Activated CD8-positive, alpha-beta T cell treated with anti-CD3 and anti-CD28 coated beads for 36 hours (primary cell): ENCODE data around the gene SAMD10. TPM values are rescaled to one million over a fixed set of nuclear protein-coding genes. Genes with fewer than 3 reads are reported as not detected.
"Not testable (repeated sequence)": the region's sequence is repeated elsewhere in the genome, so short reads cannot be mapped to it uniquely, and the experiment has no call there.

Experiments
- ATAC-seq: fragments of 200-7000 bp; cut with Tn5 transposase; one replicate; pipeline ENCODE4 v1.10.0; 2021; ENCODE audit warnings: mild to moderate bottlenecking, moderate library complexity
- CTCF ChIA-PET: fragments of 350-600 bp; sonication (Branson Sonifier 250); formaldehyde crosslinking; loops from one replicate; lab custom pipeline; 2021; ENCODE audit warnings: antibody characterized with exemption; lab: Charles Lee
- POLR2A ChIA-PET: fragments of 350-600 bp; sonication (Branson Sonifier 250); formaldehyde crosslinking; loops from one replicate; lab custom pipeline; 2021; ENCODE audit warnings: antibody characterized with exemption; lab: Charles Lee
- DNase-seq: peaks from one replicate; pipeline ENCODE4 v3.0.0-alpha.2; 2020
- H3K27ac Mint-ChIP-seq: one replicate; pipeline ENCODE4 v1.8.0; 2021; ENCODE audit warnings: mild to moderate bottlenecking, mixed read lengths
- H3K27me3 Mint-ChIP-seq: one replicate; pipeline ENCODE4 v1.8.0; 2021; ENCODE audit warnings: mixed read lengths
- H3K36me3 Mint-ChIP-seq: one replicate; pipeline ENCODE4 v1.8.0; 2021; ENCODE audit warnings: low read depth, mixed read lengths
- H3K4me1 Mint-ChIP-seq: one replicate; pipeline ENCODE4 v1.8.0; 2021; ENCODE audit warnings: low read depth, mixed read lengths
- H3K4me3 Mint-ChIP-seq: one replicate; pipeline ENCODE4 v1.8.0; 2021; ENCODE audit warnings: mild to moderate bottlenecking, moderate library complexity, mixed read lengths
- H3K9me3 Mint-ChIP-seq: one replicate; pipeline ENCODE4 v1.8.0; 2021; ENCODE audit warnings: mixed read lengths
- CTCF ChIP-seq: fragments of 200-600 bp; IDR thresholded peaks from one replicate; pipeline ENCODE4 v1.8.0; 2022; ENCODE audit warnings: antibody characterized with exemption, mild to moderate bottlenecking
- intact Hi-C: fragments of 100-400 bp; cut with micrococcal nuclease; formaldehyde crosslinking; loops from one replicate; pipeline ENCODE4 v1.10.0; 2022
- total RNA-seq, 2 experiments: library from RNA; stranded (reverse); gene quantifications; one replicate each; pipeline ENCODE4 v1.2.3, GENCODE V29; 2021

The SAMD10 gene
- total RNA-seq, 2 experiments from 2014 or later, result 17.4 to 17.5 TPM

- Mint-ChIP-seq H3K27me3 (no peaks in the 10 kb centered on the region), H3K27ac (no peak overlapping the region), H3K9me3 (no peaks in the 10 kb centered on the region), H3K36me3 (peaks cover 18% of the 10 kb centered on the region), H3K4me3 (no peak overlapping the region), H3K4me1 (peaks cover 36% of the 10 kb centered on the region)
- ATAC-seq (no peak), DNase-seq (no peak)
- CTCF ChIA-PET, result interaction anchor here (0.6 to 2.7 kb wide), 30 partner anchors 8 to 479 kb away, joined by 3 to 14 read pairs (median 4); partner anchors contain the start of genes PTK6 and TPD52L2
- intact Hi-C loops, result loop anchor here (5.0 to 10.0 kb wide), 2 partner anchors 90 to 187 kb away; partner anchors contain the start of gene TCEA2
- TF ChIP-seq CTCF, result no peak
- POLR2A ChIA-PET, result interaction anchor here (0.7 to 1.3 kb wide), 4 partner anchors 8 to 39 kb away, joined by 3 to 7 read pairs (median 4); partner anchors contain the start of gene UCKL1
These were observed 4.8 kb downstream of the SAMD10 start for GRCh38 chr20:63974402-63975200.

DNA sequence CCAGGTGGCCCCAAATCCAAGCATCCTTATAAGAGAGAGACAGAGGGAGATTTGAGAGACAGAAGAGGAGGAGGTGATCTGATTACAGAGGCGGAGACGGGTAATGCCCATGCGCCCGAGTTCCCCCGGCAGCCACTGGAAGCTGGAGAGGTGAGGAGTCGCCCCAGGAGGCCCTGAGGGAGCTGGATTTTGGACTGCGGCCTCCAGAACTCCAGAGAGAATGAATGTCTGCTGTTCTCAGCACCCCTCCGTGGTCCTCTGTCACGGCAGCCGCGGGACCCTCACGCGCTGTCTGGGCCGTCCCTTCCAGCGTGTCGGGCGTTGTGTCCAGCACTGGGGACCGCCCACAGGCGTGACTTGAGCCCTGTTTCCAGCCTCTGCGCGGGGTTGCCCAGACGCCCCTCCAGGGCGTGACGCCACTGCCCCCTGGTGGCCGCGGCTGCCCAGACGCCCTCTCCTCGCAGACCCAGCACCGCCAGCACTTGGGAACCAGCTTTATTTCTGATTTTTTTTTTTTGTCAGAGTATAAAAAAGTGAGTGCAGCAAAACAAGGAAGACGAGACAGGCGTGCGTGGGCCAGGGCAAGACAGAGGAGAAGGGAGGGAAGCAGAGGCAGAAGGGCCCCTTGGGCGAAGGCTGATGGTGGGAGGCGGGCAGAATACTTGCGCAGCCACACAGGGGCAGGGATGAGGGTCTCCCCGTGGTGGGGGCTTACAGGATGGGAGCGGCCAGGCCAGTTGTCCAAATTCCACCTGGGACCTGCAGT is 5.6 kb downstream of the SAMD10 start:
- Mint-ChIP-seq H3K4me1 (peaks cover 38% of the 10 kb centered on the region), H3K4me3 (no peak overlapping the region), H3K9me3 (no peaks in the 10 kb centered on the region), H3K27ac (no peak overlapping the region), H3K27me3 (no peaks in the 10 kb centered on the region), H3K36me3 (peaks cover 18% of the 10 kb centered on the region)
- intact Hi-C loops, result loop anchor here (5.0 to 10.0 kb wide), 2 partner anchors 91 to 187 kb away; partner anchors contain the start of gene TCEA2
- DNase-seq (peak; percentile 77), ATAC-seq (peak; percentile 31)
- TF ChIP-seq CTCF, result peak; percentile 99
- ChIA-PET POLR2A (interaction anchor here (0.7 to 1.3 kb wide), 4 partner anchors 8 to 40 kb away, joined by 3 to 7 read pairs (median 4); partner anchors contain the start of gene UCKL1), CTCF (interaction anchor here (0.6 to 2.7 kb wide), 32 partner anchors 8 to 478 kb away, joined by 3 to 14 read pairs (median 4); partner anchors contain the start of genes PTK6 and TPD52L2)

DNA sequence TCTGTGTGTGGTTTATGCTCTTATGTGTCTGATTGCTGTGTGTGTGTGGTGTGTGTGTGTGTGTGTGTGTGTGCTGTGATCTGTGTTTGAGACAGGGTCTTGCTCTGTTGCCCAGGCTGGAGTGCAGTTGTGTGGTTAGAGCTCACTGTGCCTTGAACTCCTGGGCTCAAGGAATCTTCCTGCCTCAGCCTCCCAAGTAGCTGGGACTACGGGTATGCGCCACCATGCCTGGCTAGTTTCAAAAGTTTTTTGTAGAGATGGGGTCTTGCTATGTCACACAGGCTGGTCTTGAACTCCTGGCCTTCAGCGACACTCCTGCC is 6.3 kb downstream of the SAMD10 start:
- Mint-ChIP-seq H3K4me3 (no peak overlapping the region), H3K27ac (no peak overlapping the region), H3K9me3 (no peaks in the 10 kb centered on the region), H3K27me3 (no peaks in the 10 kb centered on the region), H3K36me3 (peaks cover 19% of the 10 kb centered on the region), H3K4me1 (peaks cover 40% of the 10 kb centered on the region)
- TF ChIP-seq CTCF, result no peak
- DNase-seq, result peak; percentile 2
- ChIA-PET CTCF (interaction anchor here (0.7 to 2.7 kb wide), 21 partner anchors 9 to 477 kb away, joined by 3 to 14 read pairs (median 7); partner anchors contain the start of gene TPD52L2), POLR2A (interaction anchor here (1.3 kb wide), 1 partner anchor 9 kb away, joined by 4 read pairs; no protein-coding TSS in a partner anchor)
- intact Hi-C loops, result loop anchor here (5.0 to 10.0 kb wide), 2 partner anchors 92 to 186 kb away; partner anchors contain the start of gene TCEA2
- no peak for ATAC-seq

- peaks cover 21% of the 10 kb centered on the region for H3K36me3 Mint-ChIP-seq
- POLR2A ChIA-PET, result no interaction called here
These were observed 6.9 kb downstream of the SAMD10 start for GRCh38 chr20:63972312-63973159.

GRCh38 chr20:63971960-63972311 is 7.5 kb downstream of the SAMD10 start:
- DNase-seq, H3K4me3 Mint-ChIP-seq, H3K27me3 Mint-ChIP-seq, CTCF ChIA-PET, H3K27ac Mint-ChIP-seq, H3K9me3 Mint-ChIP-seq, ATAC-seq, POLR2A ChIA-PET: not testable (repeated sequence)
- intact Hi-C loops, result loop anchor here (5.0 to 10.0 kb wide), 2 partner anchors 93 to 185 kb away; partner anchors contain the start of gene TCEA2
- Mint-ChIP-seq H3K4me1 (peaks cover 29% of the 10 kb centered on the region), H3K36me3 (peaks cover 23% of the 10 kb centered on the region)

More at GRCh38 chr20:63972312-63973159, 6.9 kb downstream of the SAMD10 start:
- Mint-ChIP-seq H3K4me3 (no peak overlapping the region), H3K27ac (no peak overlapping the region), H3K27me3 (no peaks in the 10 kb centered on the region), H3K4me1 (peaks cover 35% of the 10 kb centered on the region), H3K9me3 (no peaks in the 10 kb centered on the region)
- no peak for TF ChIP-seq CTCF
- intact Hi-C loops, result loop anchor here (5.0 to 10.0 kb wide), 2 partner anchors 92 to 185 kb away; partner anchors contain the start of gene TCEA2
- DNase-seq (peak; percentile 1), ATAC-seq (no peak)
- CTCF ChIA-PET, result interaction anchor here (1.2 to 2.7 kb wide), 11 partner anchors 18 to 266 kb away, joined by 3 to 14 read pairs (median 9); no protein-coding TSS in a partner anchor
